Smooth muscle cell of the brain vasculature (primary cell): ENCODE measurements around the gene FANCC.

Source experiments
- DNase-seq: peaks from one replicate; pipeline ENCODE4 v3.0.0-alpha.2; 2012; ENCODE audit warnings: low read depth, low spot score

The FANCC gene

GRCh38 chr9:95317119-95317892 is at the start of gene FANCC:
Gene FANCC (minus strand): TSS chr9:95317709. CDS start chr9:95249291, 68,418 bp downstream.
- DNase-seq: peak; percentile 72

GRCh38 chr9:95366731-95367325 is 49.3 kb upstream of the FANCC start:
- no peak for DNase-seq

- no peak for DNase-seq
Observed at GRCh38 chr9:95365766-95366165, 48.3 kb upstream of the FANCC start.

- no peak for DNase-seq
Observed at GRCh38 chr9:95363051-95363841, 45.7 kb upstream of the FANCC start.

- DNase-seq: no peak
Observed at GRCh38 chr9:95360866-95361265, 43.4 kb upstream of the FANCC start.

- no peak for DNase-seq
Observed at GRCh38 chr9:95357316-95357715, 39.8 kb upstream of the FANCC start.

GRCh38 chr9:95355500-95355899 is 38.0 kb upstream of the FANCC start:
- no peak for DNase-seq

GRCh38 chr9:95351051-95351450 is 33.5 kb upstream of the FANCC start:
- DNase-seq: no peak

- no peak for DNase-seq
Observed at GRCh38 chr9:95350266-95350665, 32.8 kb upstream of the FANCC start.

GRCh38 chr9:95349091-95350038 is 31.9 kb upstream of the FANCC start:
- DNase-seq: no peak

- DNase-seq: no peak
Observed at GRCh38 chr9:95346021-95346420, 28.5 kb upstream of the FANCC start.

- no peak for DNase-seq
Observed at GRCh38 chr9:95344735-95345325, 27.3 kb upstream of the FANCC start.

GRCh38 chr9:95343725-95344287 is 26.3 kb upstream of the FANCC start:
- DNase-seq: no peak

- DNase-seq: no peak
Observed at GRCh38 chr9:95342571-95342970, 25.1 kb upstream of the FANCC start.

- DNase-seq: no peak
Observed at GRCh38 chr9:95341293-95341962, 23.9 kb upstream of the FANCC start.

- DNase-seq: no peak
Observed at GRCh38 chr9:95338243-95338642, 20.7 kb upstream of the FANCC start.

GRCh38 chr9:95336281-95336680 is 18.8 kb upstream of the FANCC start:
- DNase-seq: no peak

GRCh38 chr9:95333426-95333825 is 15.9 kb upstream of the FANCC start:
- no peak for DNase-seq

- DNase-seq: no peak
Observed at GRCh38 chr9:95332860-95333259, 15.4 kb upstream of the FANCC start.
